Measurements from ENCODE around the gene ASCL5.

ASCL5 gene

GRCh38 chr1:201139306-201139705, 12.3 kb upstream of the ASCL5 start:
- H3K79me1 ChIP-seq (ENCODE audit: low read depth, low read length), result no peaks in the 10 kb centered on the region
- H3K27ac ChIP-seq (replicated peaks; ENCODE audit: low read length), result no peak overlapping the region
- no peak overlapping the region for H3K18ac ChIP-seq (ENCODE audit: low read length)

DNA sequence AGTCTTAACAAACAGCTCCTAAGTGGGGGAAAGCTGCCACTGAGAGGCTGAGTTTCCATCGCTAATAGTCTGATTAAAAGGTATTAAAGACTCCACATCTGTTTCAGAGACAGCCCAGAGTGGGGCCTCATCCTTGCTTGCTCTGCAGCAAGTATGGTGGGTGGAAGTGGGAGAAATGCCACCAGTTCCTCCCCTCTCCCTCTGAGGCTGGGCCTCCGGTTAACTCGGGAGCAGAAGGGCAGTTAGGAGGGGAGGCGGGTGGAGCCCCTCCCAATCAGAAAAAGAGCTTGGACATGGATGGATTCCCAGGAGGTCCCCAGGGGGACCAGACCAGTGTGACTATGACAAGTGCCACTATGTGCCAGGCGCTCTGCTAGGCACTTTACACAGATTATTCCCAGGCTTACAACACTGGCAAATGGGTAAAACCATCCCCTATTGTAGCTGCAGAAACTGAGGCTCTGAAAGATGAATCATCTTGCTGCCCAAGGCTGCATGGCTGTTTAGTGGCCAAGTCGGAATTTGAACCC, 11.4 kb upstream of the ASCL5 start:
- no peak overlapping the region for H3K18ac ChIP-seq (ENCODE audit: low read length)
- no peak overlapping the region for H3K4me2 ChIP-seq (ENCODE audit: insufficient read depth, low read length, poor library complexity, severe bottlenecking)
- H3K4me1 ChIP-seq (ENCODE audit: control insufficient read depth in 2 of 2, insufficient read depth in 1 of 2, low read depth in 1 of 2, low read length in 2 of 2), result no peaks in the 10 kb centered on the region
- no peak overlapping the region for H3K23ac ChIP-seq (ENCODE audit: low read depth, low read length, poor library complexity)
- H3K79me1 ChIP-seq (ENCODE audit: low read depth, low read length), result no peaks in the 10 kb centered on the region
- no peak overlapping the region for H3K4ac ChIP-seq (ENCODE audit: low read length)
- DNase-seq (ENCODE audit: low spot score), result no peak
- H3K4me3 ChIP-seq (ENCODE audit: low read length in 2 of 2), result no peak overlapping the region
- no peak overlapping the region for H2AK5ac ChIP-seq (ENCODE audit: low read depth, low read length)
- H2BK120ac ChIP-seq (ENCODE audit: low read depth, low read length), result no peak overlapping the region
- H2BK12ac ChIP-seq (ENCODE audit: low read length), result no peak overlapping the region
- no peak overlapping the region for H3K9ac ChIP-seq (ENCODE audit: low read depth, low read length, poor library complexity)
- H4K8ac ChIP-seq (ENCODE audit: low read depth, low read length), result no peak overlapping the region
- WGBS, 2 donors (ENCODE audit: extremely low coverage in 2 of 2, insufficient read length in 2 of 2, insufficient replicate concordance in 1 of 2), result no CpG with 5 or more reads among the region's 6 CpGs
- no peaks in the 10 kb centered on the region for H3K27me3 ChIP-seq (ENCODE audit: control insufficient read depth in 3 of 3, insufficient read depth in 3 of 3, low read depth in 1 of 3, low read length in 3 of 3)
- H3K9me3 ChIP-seq (replicated peaks in 1 of 2; ENCODE audit: control insufficient read depth in 2 of 2, insufficient read depth in 1 of 2, low read depth in 1 of 2, low read length in 2 of 2), result peaks cover 0 to 2% of the 10 kb centered on the region in 2 donors
- no peak overlapping the region for H3K27ac ChIP-seq (replicated peaks; ENCODE audit: low read length)
- H2BK15ac ChIP-seq (ENCODE audit: low read length), result no peak overlapping the region
- H2BK5ac ChIP-seq (ENCODE audit: low read length), result no peak overlapping the region
- peaks cover 61 to 95% of the 10 kb centered on the region in 2 donors for H3K36me3 ChIP-seq (replicated peaks in 1 of 2; ENCODE audit: control insufficient read depth in 2 of 2, insufficient read depth in 2 of 2, low read length in 2 of 2)
- H2AFZ ChIP-seq (ENCODE audit: low read length), result no peak overlapping the region
- no peak overlapping the region for H3K14ac ChIP-seq (ENCODE audit: low read length)
- H4K91ac ChIP-seq (ENCODE audit: low read depth, low read length, poor library complexity), result no peak overlapping the region

More at GRCh38 chr1:201139306-201139705, 12.3 kb upstream of the ASCL5 start:
- Histone ChIP-seq H4K91ac (ENCODE audit: low read depth, low read length, poor library complexity) (no peak overlapping the region), H3K23ac (ENCODE audit: low read depth, low read length, poor library complexity) (no peak overlapping the region), H3K9me3 (replicated peaks in 1 of 2; ENCODE audit: control insufficient read depth in 2 of 2, insufficient read depth in 1 of 2, low read depth in 1 of 2, low read length in 2 of 2) (peaks cover 0 to 1% of the 10 kb centered on the region in 2 donors), H2BK12ac (ENCODE audit: low read length) (no peak overlapping the region), H2AK5ac (ENCODE audit: low read depth, low read length) (no peak overlapping the region), H3K27me3 (ENCODE audit: control insufficient read depth in 3 of 3, insufficient read depth in 3 of 3, low read depth in 1 of 3, low read length in 3 of 3) (no peaks in the 10 kb centered on the region), H3K4me2 (ENCODE audit: insufficient read depth, low read length, poor library complexity, severe bottlenecking) (no peak overlapping the region), H4K8ac (ENCODE audit: low read depth, low read length) (no peak overlapping the region), H3K14ac (ENCODE audit: low read length) (no peak overlapping the region), H3K9ac (ENCODE audit: low read depth, low read length, poor library complexity) (no peak overlapping the region), H2BK5ac (ENCODE audit: low read length) (peak overlapping the region; percentile 26), H3K4me1 (ENCODE audit: control insufficient read depth in 2 of 2, insufficient read depth in 1 of 2, low read depth in 1 of 2, low read length in 2 of 2) (no peaks in the 10 kb centered on the region), H2AFZ (ENCODE audit: low read length) (no peak overlapping the region), H2BK15ac (ENCODE audit: low read length) (no peak overlapping the region), H3K4me3 (ENCODE audit: low read length in 2 of 2) (no peak overlapping the region), H3K4ac (ENCODE audit: low read length) (no peak overlapping the region), H3K36me3 (replicated peaks in 1 of 2; ENCODE audit: control insufficient read depth in 2 of 2, insufficient read depth in 2 of 2, low read length in 2 of 2) (peaks cover 66 to 100% of the 10 kb centered on the region in 2 donors), H2BK120ac (ENCODE audit: low read depth, low read length) (no peak overlapping the region)
- no peak for DNase-seq (ENCODE audit: low spot score)
- WGBS, 2 donors (ENCODE audit: extremely low coverage in 2 of 2, insufficient read length in 2 of 2, insufficient replicate concordance in 1 of 2), result no CpG with 5 or more reads among the region's 5 CpGs

GRCh38 chr1:201137579-201138310, 10.8 kb upstream of the ASCL5 start:
- Histone ChIP-seq H3K9ac (ENCODE audit: low read depth, low read length, poor library complexity) (no peak overlapping the region), H2AFZ (ENCODE audit: low read length) (no peak overlapping the region), H2BK120ac (ENCODE audit: low read depth, low read length) (no peak overlapping the region), H2BK15ac (ENCODE audit: low read length) (no peak overlapping the region), H3K4me3 (ENCODE audit: low read length in 2 of 2) (no peak overlapping the region), H3K14ac (ENCODE audit: low read length) (no peak overlapping the region), H3K9me3 (replicated peaks in 1 of 2; ENCODE audit: control insufficient read depth in 2 of 2, insufficient read depth in 1 of 2, low read depth in 1 of 2, low read length in 2 of 2) (peaks cover 0 to 2% of the 10 kb centered on the region in 2 donors), H4K8ac (ENCODE audit: low read depth, low read length) (no peak overlapping the region), H3K27me3 (ENCODE audit: control insufficient read depth in 3 of 3, insufficient read depth in 3 of 3, low read depth in 1 of 3, low read length in 3 of 3) (no peaks in the 10 kb centered on the region), H3K27ac (replicated peaks; ENCODE audit: low read length) (no peak overlapping the region), H3K4me2 (ENCODE audit: insufficient read depth, low read length, poor library complexity, severe bottlenecking) (no peak overlapping the region), H2BK5ac (ENCODE audit: low read length) (no peak overlapping the region), H3K18ac (ENCODE audit: low read length) (no peak overlapping the region), H3K79me1 (ENCODE audit: low read depth, low read length) (no peaks in the 10 kb centered on the region), H3K36me3 (replicated peaks in 1 of 2; ENCODE audit: control insufficient read depth in 2 of 2, insufficient read depth in 2 of 2, low read length in 2 of 2) (peaks cover 56 to 88% of the 10 kb centered on the region in 2 donors), H3K4ac (ENCODE audit: low read length) (no peak overlapping the region), H4K91ac (ENCODE audit: low read depth, low read length, poor library complexity) (no peak overlapping the region), H3K23ac (ENCODE audit: low read depth, low read length, poor library complexity) (no peak overlapping the region), H2BK12ac (ENCODE audit: low read length) (no peak overlapping the region), H2AK5ac (ENCODE audit: low read depth, low read length) (no peak overlapping the region), H3K4me1 (ENCODE audit: control insufficient read depth in 2 of 2, insufficient read depth in 1 of 2, low read depth in 1 of 2, low read length in 2 of 2) (no peaks in the 10 kb centered on the region)
- WGBS, 2 donors (ENCODE audit: extremely low coverage in 2 of 2, insufficient read length in 2 of 2, insufficient replicate concordance in 1 of 2), result no CpG with 5 or more reads among the region's 6 CpGs
- no peak for DNase-seq (ENCODE audit: low spot score)

- WGBS, 2 donors (ENCODE audit: extremely low coverage in 2 of 2, insufficient read length in 2 of 2, insufficient replicate concordance in 1 of 2), result no CpG with 5 or more reads among the region's 7 CpGs
- no peak for DNase-seq (ENCODE audit: low spot score)
- Histone ChIP-seq H2BK12ac (ENCODE audit: low read length) (no peak overlapping the region), H3K36me3 (replicated peaks in 1 of 2; ENCODE audit: control insufficient read depth in 2 of 2, insufficient read depth in 2 of 2, low read length in 2 of 2) (peaks cover 51 to 81% of the 10 kb centered on the region in 2 donors), H2AK5ac (ENCODE audit: low read depth, low read length) (no peak overlapping the region), H3K27ac (replicated peaks; ENCODE audit: low read length) (no peak overlapping the region), H3K23ac (ENCODE audit: low read depth, low read length, poor library complexity) (no peak overlapping the region), H4K8ac (ENCODE audit: low read depth, low read length) (no peak overlapping the region), H3K9ac (ENCODE audit: low read depth, low read length, poor library complexity) (no peak overlapping the region), H3K18ac (ENCODE audit: low read length) (no peak overlapping the region), H3K4me3 (ENCODE audit: low read length in 2 of 2) (no peak overlapping the region), H2BK5ac (ENCODE audit: low read length) (no peak overlapping the region), H2BK120ac (ENCODE audit: low read depth, low read length) (no peak overlapping the region), H4K91ac (ENCODE audit: low read depth, low read length, poor library complexity) (no peak overlapping the region), H3K4ac (ENCODE audit: low read length) (no peak overlapping the region), H3K4me1 (ENCODE audit: control insufficient read depth in 2 of 2, insufficient read depth in 1 of 2, low read depth in 1 of 2, low read length in 2 of 2) (no peaks in the 10 kb centered on the region), H2AFZ (ENCODE audit: low read length) (no peak overlapping the region), H2BK15ac (ENCODE audit: low read length) (no peak overlapping the region), H3K27me3 (ENCODE audit: control insufficient read depth in 3 of 3, insufficient read depth in 3 of 3, low read depth in 1 of 3, low read length in 3 of 3) (no peaks in the 10 kb centered on the region), H3K14ac (ENCODE audit: low read length) (no peak overlapping the region), H3K4me2 (ENCODE audit: insufficient read depth, low read length, poor library complexity, severe bottlenecking) (no peak overlapping the region), H3K79me1 (ENCODE audit: low read depth, low read length) (no peaks in the 10 kb centered on the region), H3K9me3 (replicated peaks in 1 of 2; ENCODE audit: control insufficient read depth in 2 of 2, insufficient read depth in 1 of 2, low read depth in 1 of 2, low read length in 2 of 2) (peaks cover 0 to 2% of the 10 kb centered on the region in 2 donors)
These were observed 10.0 kb upstream of the ASCL5 start for GRCh38 chr1:201137024-201137392.

Data from neuronal stem cell (in vitro differentiated cells).